ENCODE measurements around the gene BTAF1. TPM values are rescaled to one million over a fixed set of nuclear protein-coding genes. Genes with fewer than 3 reads are reported as not detected.

The BTAF1 gene
- total RNA-seq: 10 to 100 TPM; 43.4 to 61.6 TPM

GRCh38 chr10:91923371-91924211, at the start of gene BTAF1:
Gene BTAF1 (plus strand): TSS chr10:91923770. CDS start chr10:91924077, 307 bp downstream.
- Mint-ChIP-seq H3K27ac (peak within 1 kb of the TSS; percentile 97), H3K4me1 (peaks cover 48% of the 10 kb centered on the region), H3K36me3 (peaks cover 18% of the 10 kb centered on the region), H3K9me3 (ENCODE audit: low read depth) (peaks cover 1% of the 10 kb centered on the region), H3K27me3 (no peaks in the 10 kb centered on the region), H3K4me3 (peak within 1 kb of the TSS; percentile 97)
- CTCF ChIA-PET: interaction anchor here (0.6 to 2.4 kb wide), 13 partner anchors 9 to 515 kb away, joined by 3 to 15 read pairs (median 4); partner anchors contain the start of gene FGFBP3
- peak; percentile 97 for ATAC-seq
- DNase-seq: peak; percentile 95

- H3K4me1 Mint-ChIP-seq: no peaks in the 10 kb centered on the region
Observed at GRCh38 chr10:91875156-91875555, 48.4 kb upstream of the BTAF1 start.

GRCh38 chr10:91875779-91876178, 47.8 kb upstream of the BTAF1 start:
- Mint-ChIP-seq H3K9me3 (ENCODE audit: low read depth) (no peaks in the 10 kb centered on the region), H3K36me3 (no peaks in the 10 kb centered on the region), H3K4me1 (no peaks in the 10 kb centered on the region), H3K27me3 (peaks cover 5% of the 10 kb centered on the region), H3K27ac (no peak overlapping the region), H3K4me3 (no peak overlapping the region)
- no peak for DNase-seq
- CTCF ChIA-PET: no interaction called here
- no peak for ATAC-seq

More at GRCh38 chr10:91875156-91875555, 48.4 kb upstream of the BTAF1 start:
- ATAC-seq (no peak), DNase-seq (no peak)
- CTCF ChIA-PET: no interaction called here
- Mint-ChIP-seq H3K4me3 (no peak overlapping the region), H3K27ac (no peak overlapping the region), H3K9me3 (ENCODE audit: low read depth) (no peaks in the 10 kb centered on the region), H3K27me3 (peaks cover 3% of the 10 kb centered on the region), H3K36me3 (no peaks in the 10 kb centered on the region)

GRCh38 chr10:91879515-91880170, 43.9 kb upstream of the BTAF1 start:
- no peak overlapping the region for H3K27ac Mint-ChIP-seq

GRCh38 chr10:91880310-91880709, 43.3 kb upstream of the BTAF1 start:
- CTCF ChIA-PET: interaction anchor here (0.5 kb wide), 1 partner anchor 13 kb away, joined by 3 read pairs; no protein-coding TSS in a partner anchor
- ATAC-seq: no peak
- no peak for DNase-seq
- no peaks in the 10 kb centered on the region for H3K4me1 Mint-ChIP-seq
- no peak overlapping the region for H3K4me3 Mint-ChIP-seq
- peaks cover 12% of the 10 kb centered on the region for H3K27me3 Mint-ChIP-seq
- H3K9me3 Mint-ChIP-seq (ENCODE audit: low read depth): no peaks in the 10 kb centered on the region
- H3K36me3 Mint-ChIP-seq: no peaks in the 10 kb centered on the region
- no peak overlapping the region for H3K27ac Mint-ChIP-seq

More at GRCh38 chr10:91879515-91880170, 43.9 kb upstream of the BTAF1 start:
- no peaks in the 10 kb centered on the region for H3K36me3 Mint-ChIP-seq
- H3K4me1 Mint-ChIP-seq: no peaks in the 10 kb centered on the region
- CTCF ChIA-PET: interaction anchor here (0.5 kb wide), 1 partner anchor 14 kb away, joined by 3 read pairs; no protein-coding TSS in a partner anchor
- H3K27me3 Mint-ChIP-seq: peaks cover 10% of the 10 kb centered on the region
- DNase-seq (no peak), ATAC-seq (no peak)
- no peaks in the 10 kb centered on the region for H3K9me3 Mint-ChIP-seq (ENCODE audit: low read depth)
- no peak overlapping the region for H3K4me3 Mint-ChIP-seq

- DNase-seq: no peak
- peaks cover 8% of the 10 kb centered on the region for H3K4me1 Mint-ChIP-seq
- no peak overlapping the region for H3K4me3 Mint-ChIP-seq
- ATAC-seq: no peak
- CTCF ChIA-PET: interaction anchor here (2.0 kb wide), 1 partner anchor 29 kb away, joined by 5 read pairs; no protein-coding TSS in a partner anchor
- H3K9me3 Mint-ChIP-seq (ENCODE audit: low read depth): no peaks in the 10 kb centered on the region
- H3K27me3 Mint-ChIP-seq: peaks cover 29% of the 10 kb centered on the region
- H3K36me3 Mint-ChIP-seq: no peaks in the 10 kb centered on the region
- H3K27ac Mint-ChIP-seq: no peak overlapping the region
Observed at GRCh38 chr10:91883549-91884444, 39.8 kb upstream of the BTAF1 start.

GRCh38 chr10:91884536-91884935, 39.0 kb upstream of the BTAF1 start:
- DNase-seq: no peak
- no peak for ATAC-seq
- Mint-ChIP-seq H3K4me3 (no peak overlapping the region), H3K4me1 (peaks cover 10% of the 10 kb centered on the region), H3K27me3 (peaks cover 32% of the 10 kb centered on the region), H3K9me3 (ENCODE audit: low read depth) (no peaks in the 10 kb centered on the region), H3K27ac (no peak overlapping the region), H3K36me3 (peaks cover 2% of the 10 kb centered on the region)
- CTCF ChIA-PET: interaction anchor here (2.0 kb wide), 1 partner anchor 28 kb away, joined by 5 read pairs; no protein-coding TSS in a partner anchor

GRCh38 chr10:91885362-91886079, 38.0 kb upstream of the BTAF1 start:
- Mint-ChIP-seq H3K4me1 (peaks cover 10% of the 10 kb centered on the region), H3K4me3 (no peak overlapping the region), H3K27ac (no peak overlapping the region), H3K36me3 (peaks cover 2% of the 10 kb centered on the region), H3K27me3 (peaks cover 33% of the 10 kb centered on the region), H3K9me3 (ENCODE audit: low read depth) (no peaks in the 10 kb centered on the region)
- no peak for ATAC-seq
- CTCF ChIA-PET: no interaction called here
- DNase-seq: no peak

GRCh38 chr10:91886954-91887271, 36.7 kb upstream of the BTAF1 start:
- no peak for ATAC-seq
- H3K4me3 Mint-ChIP-seq: peak overlapping the region; percentile 76
- peaks cover 2% of the 10 kb centered on the region for H3K36me3 Mint-ChIP-seq
- H3K27me3 Mint-ChIP-seq: peaks cover 33% of the 10 kb centered on the region
- CTCF ChIA-PET: interaction anchor here (0.5 to 1.0 kb wide), 4 partner anchors 28 to 128 kb away, joined by 3 read pairs; no protein-coding TSS in a partner anchor
- H3K4me1 Mint-ChIP-seq: peaks cover 10% of the 10 kb centered on the region
- no peaks in the 10 kb centered on the region for H3K9me3 Mint-ChIP-seq (ENCODE audit: low read depth)
- no peak overlapping the region for H3K27ac Mint-ChIP-seq
- no peak for DNase-seq

GRCh38 chr10:91887272-91888076, 36.1 kb upstream of the BTAF1 start:
- Mint-ChIP-seq H3K4me1 (peaks cover 10% of the 10 kb centered on the region), H3K9me3 (ENCODE audit: low read depth) (no peaks in the 10 kb centered on the region), H3K27ac (no peak overlapping the region), H3K36me3 (peaks cover 2% of the 10 kb centered on the region), H3K27me3 (peaks cover 33% of the 10 kb centered on the region), H3K4me3 (peak overlapping the region; percentile 76)
- CTCF ChIA-PET: interaction anchor here (0.5 to 1.0 kb wide), 4 partner anchors 28 to 129 kb away, joined by 3 read pairs; no protein-coding TSS in a partner anchor
- DNase-seq: no peak
- peak; percentile 82 for ATAC-seq

GRCh38 chr10:91891125-91892001, 32.2 kb upstream of the BTAF1 start:
- H3K27ac Mint-ChIP-seq: no peak overlapping the region
- DNase-seq: no peak
- no peaks in the 10 kb centered on the region for H3K9me3 Mint-ChIP-seq (ENCODE audit: low read depth)
- peaks cover 10% of the 10 kb centered on the region for H3K4me1 Mint-ChIP-seq
- peaks cover 2% of the 10 kb centered on the region for H3K36me3 Mint-ChIP-seq
- CTCF ChIA-PET: no interaction called here
- H3K27me3 Mint-ChIP-seq: peaks cover 23% of the 10 kb centered on the region
- no peak for ATAC-seq
- no peak overlapping the region for H3K4me3 Mint-ChIP-seq
